NCI-H2029 treated with DMSO at 0.1 percent for 48 hours (cell line): ENCODE data around the gene ESYT2.

Source experiments
- DNase-seq: peaks from one replicate; lab custom pipeline; 2025; lab: John Stamatoyannopoulos, UW

Gene ESYT2

DNA sequence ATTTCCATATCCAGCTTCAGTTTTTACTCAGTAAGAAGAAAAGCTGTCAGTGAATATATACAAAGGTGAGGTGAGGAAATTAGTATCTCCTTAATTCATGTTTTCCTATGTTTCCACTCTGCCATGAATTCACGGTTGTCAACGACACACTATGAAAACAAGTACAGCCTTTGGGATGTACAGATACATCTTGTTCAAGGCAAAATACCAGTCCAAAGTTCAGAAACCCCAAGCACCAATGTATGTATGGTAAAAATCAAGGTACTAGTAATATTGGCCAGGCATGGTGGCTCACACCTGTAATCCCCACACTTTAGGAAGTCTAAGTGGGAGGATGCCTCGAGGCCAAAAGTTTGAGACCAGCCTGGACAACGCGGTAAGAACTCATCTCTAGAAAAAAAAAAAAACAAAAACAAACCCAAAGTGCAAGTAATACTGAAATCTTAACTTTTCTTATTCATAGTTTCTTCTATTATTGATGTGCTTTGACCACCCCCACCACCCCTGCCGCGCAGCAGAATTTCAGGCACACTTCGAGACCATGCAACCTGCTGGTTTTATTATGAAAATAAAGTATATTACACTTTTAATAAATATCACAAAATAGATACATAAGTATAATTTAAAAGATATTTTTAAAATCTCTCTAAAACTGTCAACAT lies 3.5 kb downstream of the ESYT2 start:
- DNase-seq = no peak

DNA sequence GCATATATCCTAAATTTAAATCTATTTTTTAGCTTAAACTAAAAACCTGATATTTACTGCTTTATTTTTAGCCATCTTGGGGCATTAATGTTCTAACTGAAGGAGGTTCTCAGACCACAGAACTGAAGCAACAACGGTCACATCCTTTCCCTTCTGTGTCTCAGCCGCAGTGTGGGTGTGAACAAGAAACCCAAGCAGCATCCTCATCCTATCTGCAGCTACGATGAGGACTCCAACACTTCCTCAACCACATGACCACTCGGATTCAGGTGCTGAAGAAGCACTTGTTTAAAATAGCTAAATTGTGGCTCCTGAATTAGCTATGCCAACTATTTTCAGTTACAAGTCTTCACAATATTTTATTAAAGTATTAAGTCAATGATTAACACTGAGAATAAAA lies 5.3 kb downstream of the ESYT2 start:
- no peak for DNase-seq

DNA sequence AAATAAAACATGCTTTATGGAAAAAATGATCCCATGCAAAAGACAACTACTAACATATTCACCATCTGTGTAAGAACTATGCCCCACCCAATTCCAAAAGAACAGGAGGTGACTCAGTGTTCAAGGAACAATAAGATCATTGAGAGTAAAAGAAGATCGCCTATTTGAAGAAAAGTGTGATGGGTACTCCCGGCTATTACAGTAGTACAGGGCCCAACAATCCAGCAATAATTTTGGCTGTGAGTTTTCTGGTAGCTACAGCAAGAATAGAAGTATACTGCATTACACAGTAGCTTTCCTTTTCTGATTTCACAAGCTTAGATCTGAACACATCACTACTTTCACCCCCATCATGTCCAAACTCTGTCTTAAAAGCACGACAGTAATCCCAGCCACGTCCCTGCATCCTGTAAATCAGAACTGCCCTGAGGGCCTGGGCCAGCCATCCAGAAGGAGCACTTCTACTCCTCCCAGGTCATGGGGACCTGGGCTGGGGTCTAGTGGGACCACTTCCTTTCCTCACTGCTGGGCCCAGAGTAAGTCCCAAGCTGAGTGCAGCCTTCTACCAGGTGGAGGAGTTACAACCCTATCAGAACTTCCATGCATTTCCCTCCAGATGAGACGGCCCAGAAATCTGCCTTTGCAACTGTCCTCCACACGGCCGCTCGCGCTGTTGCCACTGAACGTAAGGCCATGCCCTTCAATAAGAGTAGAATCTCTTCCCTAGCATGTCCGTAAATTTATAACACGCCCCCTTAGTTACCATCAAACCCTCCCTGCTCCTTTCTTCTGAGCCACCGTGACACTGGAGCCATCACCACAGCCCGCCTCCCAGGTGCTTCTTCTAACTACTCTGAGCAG lies 7.9 kb downstream of the ESYT2 start:
- no peak for DNase-seq

DNA sequence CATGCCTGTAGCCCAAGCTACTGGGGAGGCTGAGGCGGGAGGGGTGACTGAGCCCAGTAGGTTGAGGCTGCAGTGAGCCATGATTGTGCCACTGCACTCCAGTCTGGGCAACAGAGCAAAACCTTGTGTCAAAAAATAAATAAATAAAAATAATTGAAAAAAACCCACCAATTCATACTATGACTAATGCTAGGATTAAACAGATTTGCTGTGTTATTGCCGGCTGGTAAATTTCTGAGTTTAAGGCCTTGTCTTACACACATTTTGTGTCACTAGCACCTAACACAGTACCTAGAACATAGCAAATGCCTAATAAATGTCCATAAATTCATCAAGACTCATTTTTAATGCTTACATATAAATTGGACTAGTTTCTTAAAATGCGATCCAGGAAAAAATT lies 8.7 kb downstream of the ESYT2 start:
- no peak for DNase-seq

DNA sequence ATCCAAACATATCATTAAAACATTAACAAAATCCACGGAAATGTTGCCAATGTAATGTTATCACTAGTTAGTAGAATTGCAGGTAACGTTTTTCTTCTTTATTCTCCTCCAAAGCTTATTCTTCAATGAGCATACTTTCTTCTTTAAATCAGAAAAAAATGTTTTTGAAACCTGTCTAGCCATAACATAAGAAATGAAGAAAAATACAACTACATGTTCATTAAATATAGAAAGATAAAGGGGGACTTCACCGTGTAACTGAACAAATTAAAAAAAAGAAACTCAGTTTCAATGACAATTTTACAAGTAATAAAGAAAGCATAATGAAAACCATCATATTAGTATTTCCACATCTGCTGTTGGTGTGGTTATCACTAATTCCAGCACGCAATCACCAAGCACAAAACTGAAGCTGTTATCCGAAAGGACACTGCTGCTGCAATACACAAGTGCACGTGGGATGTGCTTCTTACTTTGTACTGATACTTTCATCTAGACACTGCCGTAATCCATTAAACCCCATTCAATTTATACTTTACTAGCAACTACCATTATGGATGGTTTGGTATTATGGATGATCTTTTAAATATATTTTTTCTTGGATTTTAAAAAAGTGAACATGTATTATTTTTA lies 9.6 kb downstream of the ESYT2 start:
- no peak for DNase-seq

DNA sequence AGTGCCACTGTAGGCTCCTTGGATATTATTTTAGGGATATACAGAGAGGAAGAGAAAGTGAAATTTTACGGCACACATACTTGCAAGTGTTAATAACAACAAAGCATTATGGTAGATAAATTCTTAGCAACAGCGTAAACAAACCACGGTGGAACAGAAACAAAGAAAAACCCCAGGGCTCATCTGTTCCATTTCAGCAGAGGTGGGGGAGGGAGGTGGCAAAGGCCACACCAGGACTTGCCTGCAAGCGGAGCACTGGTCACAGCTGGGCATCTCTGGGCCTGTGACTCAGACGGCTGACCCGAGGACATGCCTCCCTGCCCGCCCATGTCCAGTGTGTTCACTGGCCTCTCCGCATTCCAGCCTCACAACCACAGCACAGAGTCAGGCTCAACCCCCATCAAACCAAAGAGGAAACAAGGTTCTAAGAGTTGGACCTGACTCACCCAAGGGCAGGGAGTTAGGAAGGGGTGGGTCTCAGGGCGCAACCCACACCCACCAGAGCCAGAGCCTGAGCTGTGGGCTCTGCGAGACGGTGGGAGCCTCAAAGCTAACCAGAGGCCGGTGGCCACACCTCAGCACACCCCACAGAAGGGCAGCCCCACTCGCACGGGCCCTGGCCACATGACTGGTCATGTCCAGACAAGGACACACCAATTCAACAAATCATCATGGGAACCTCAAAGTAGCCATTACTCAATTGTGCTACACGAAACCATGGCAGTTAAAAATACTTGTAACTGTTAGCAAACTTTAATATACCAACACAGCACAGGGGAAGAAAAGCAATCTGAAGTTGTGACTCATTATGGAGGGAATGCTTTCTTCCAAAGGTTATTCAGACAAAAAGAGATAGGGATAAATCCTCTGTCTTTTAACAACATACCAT lies 10.7 kb downstream of the ESYT2 start:
- DNase-seq = no peak

- DNase-seq = no peak
Measured at GRCh38 chr7:158816995-158817394, 12.3 kb downstream of the ESYT2 start.

DNA sequence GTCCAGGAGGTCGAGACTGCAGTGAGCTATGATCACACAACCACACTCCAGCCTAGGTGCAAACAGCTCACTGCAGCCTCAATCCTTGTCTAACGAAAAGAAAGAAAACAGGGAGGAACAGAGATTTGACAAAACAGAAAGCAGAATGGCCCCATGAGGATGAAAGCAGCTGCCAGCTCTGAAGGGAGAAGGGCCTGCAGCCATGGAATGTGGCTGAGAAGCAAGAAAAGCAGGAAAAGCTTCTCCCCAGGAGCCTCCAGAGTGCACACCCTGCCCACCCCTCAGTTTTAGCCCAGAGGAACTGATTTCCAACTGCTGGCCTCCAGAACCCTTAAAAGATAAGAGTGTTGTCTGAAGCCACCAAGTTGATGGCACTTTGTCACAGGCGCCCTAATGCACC lies 13.0 kb downstream of the ESYT2 start:
- DNase-seq = no peak

- DNase-seq = no peak
Measured at GRCh38 chr7:158815800-158816128, 13.5 kb downstream of the ESYT2 start.

DNA sequence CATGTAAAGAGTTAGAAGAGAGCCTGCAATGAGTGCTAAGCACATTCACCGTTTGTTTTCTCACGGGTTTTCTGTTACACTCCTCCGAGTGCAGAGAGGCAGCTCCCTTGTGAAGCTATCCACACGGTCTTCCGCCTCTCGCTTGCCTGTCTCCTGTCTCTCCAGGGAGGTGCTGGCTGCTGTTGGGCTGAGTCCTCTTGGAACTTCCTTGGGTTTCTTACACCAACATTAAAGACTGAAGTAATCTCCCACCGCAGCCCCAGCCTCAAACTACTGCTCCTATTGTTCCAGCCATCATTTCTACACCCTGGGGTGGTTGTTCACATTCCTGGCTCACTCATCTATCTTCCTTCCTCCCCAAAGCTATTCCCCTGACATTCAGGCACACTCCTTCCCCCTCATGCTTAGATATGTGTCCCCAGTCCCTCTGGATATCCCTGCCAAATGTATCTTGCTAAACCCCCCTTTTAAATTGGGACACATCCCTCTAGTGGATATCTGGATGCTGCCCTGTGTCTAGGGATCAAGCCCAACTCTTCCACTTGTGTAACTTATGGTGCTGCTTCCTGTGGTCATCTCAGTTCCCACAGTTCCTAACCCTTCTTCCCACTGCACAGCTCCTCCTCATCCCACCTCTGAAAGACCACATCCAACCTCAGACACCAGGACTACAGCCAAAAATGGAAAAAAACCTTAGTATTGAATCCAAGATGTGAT lies 14.1 kb downstream of the ESYT2 start:
- DNase-seq = peak; percentile 46

DNA sequence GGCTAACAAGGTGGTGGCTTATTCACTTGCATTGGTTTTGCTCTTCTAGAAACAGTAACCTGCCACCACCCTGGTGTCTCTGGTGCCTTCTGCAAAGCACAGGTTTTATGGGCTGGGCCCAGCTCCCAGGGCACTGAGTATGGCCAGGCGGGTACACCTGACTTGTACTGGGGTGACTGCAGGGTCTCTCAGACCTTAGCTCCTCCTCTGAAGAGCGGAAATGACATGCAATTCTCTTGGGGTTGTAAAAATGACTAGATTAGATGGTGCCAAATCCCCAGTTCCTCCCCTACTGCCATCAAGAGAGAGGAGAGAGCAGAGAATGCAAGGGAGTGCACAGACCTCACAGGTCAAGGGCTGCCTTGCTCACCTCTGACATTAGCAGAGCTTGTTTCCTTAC lies 14.7 kb downstream of the ESYT2 start:
- DNase-seq = no peak

DNA sequence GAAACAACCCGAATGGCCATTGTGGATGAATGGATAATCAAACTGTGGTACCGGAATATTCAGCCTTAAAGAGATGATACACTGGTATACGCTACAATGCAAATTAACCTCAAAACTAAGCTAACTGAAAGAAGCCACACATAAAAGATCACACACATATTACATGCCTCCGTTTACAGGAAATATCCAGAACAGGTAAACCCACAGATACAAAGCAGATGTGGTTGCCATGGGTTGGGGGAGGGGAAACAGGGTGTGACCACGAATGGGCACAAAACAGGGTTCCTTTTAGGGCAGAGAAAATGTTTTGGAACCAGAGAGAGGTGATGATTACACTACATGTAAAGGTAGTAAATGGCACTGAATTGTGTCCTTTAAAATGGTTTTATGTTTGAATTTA lies 16.6 kb downstream of the ESYT2 start:
- DNase-seq = no peak

DNA sequence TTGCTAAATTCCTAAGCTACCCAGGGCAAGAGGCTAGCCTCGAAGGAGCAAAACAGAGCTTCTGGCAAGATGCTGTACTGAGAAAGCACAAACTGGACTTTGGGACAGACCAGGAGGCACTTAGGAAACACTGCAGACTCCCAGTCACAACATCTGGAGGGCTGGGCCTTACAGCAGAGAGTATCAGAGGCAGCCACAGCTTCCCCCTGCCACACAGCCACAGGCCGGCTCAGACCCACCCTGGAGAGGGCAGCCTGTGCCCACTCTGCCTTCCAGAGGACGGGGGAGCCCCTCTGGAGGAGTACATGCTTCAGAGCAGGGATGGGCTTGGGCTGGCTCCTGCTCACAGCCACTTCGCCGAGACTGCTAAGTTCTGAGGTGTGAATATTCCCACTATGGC lies 17.4 kb downstream of the ESYT2 start:
- DNase-seq = no peak

DNA sequence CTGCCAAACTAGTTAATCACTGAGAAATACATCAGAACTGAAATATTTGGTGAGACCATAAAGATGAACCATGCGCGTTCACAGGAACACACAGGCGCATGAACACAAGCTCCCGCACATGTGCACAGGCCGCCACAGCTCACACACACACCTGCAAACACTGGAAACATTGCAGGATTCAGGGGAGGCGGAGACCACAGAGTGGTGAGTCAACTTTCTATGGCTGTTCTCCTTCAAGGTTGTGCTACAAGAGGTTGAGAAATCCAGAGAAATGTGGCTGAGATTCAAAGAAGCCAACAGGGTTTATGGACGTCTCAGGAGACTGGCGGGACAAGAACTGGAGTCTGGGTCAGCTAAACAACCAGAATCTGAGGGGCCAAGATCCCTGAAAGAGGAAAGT lies 17.8 kb downstream of the ESYT2 start:
- DNase-seq = no peak

GRCh38 chr7:158810846-158811245 lies 18.5 kb downstream of the ESYT2 start:
- DNase-seq = no peak

GRCh38 chr7:158809596-158809995 lies 19.7 kb downstream of the ESYT2 start:
- no peak for DNase-seq

- no peak for DNase-seq
Measured at GRCh38 chr7:158808126-158808525, 21.2 kb downstream of the ESYT2 start.

GRCh38 chr7:158805937-158806336 lies 23.4 kb downstream of the ESYT2 start:
- no peak for DNase-seq

DNA sequence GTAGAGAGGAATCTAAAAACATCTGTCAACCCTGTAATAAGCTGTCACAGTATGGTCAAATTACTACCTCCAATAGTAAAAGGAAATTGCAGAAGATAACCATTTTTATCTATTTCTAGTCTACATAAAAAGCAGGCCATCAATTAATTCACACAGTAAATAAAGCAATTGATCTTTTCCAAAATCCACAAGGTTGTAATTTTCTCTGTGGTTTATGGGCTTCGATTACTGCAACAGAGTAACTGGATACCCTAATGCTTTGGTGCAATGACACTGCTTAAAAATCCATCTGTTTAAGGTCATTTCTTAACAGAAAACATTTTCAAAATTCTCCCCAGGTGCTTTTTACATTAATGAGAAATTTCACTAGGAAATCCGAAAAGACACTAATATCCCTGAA lies 23.9 kb downstream of the ESYT2 start:
- no peak for DNase-seq

DNA sequence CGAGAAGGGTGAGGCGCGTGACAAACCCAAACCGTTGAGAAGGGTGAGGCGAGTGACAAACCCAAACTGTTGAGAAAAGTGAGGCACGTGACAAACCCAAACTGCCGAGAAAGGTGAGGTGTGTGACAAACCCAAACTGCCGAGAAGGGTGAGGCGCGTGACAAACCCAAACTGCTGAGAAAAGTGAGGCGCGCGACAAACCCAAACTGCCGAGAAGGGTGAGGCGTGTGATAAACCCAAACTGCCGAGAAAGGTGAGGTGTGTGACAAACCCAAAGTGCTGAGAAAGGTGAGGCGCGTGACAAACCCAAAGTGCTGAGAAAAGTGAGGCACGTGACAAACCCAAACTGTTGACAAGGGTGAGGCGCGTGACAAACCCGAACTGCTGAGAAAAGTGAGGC lies 25.0 kb downstream of the ESYT2 start:
- no peak for DNase-seq

GRCh38 chr7:158803367-158803969 lies 25.8 kb downstream of the ESYT2 start:
- no peak for DNase-seq
